ENCODE data around the gene SBNO1.
"Not testable (repeated sequence)": the region's sequence is repeated elsewhere in the genome, so short reads cannot be mapped to it uniquely, and the experiment has no call there.

Gene SBNO1

GRCh38 chr12:123270214-123271000 is 94.2 kb downstream of the SBNO1 start:
- no peak for DNase-seq (ENCODE audit: low read depth in 2 of 2)

DNA sequence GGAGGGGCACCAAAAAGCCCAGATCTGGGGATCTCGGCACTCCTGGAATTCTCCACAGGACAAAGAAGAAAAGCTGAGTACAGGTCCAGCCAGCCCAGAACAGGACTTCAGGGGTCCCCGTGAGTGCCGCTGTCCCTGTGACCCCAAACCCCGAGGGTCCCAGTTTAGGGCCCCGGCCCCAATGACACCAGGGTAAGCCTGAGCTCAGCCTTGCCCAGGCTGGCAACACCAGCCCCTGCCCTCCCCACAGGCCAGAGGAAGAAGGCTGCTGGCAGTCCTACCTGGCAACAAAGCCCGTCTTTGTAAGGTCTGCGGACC is 94.8 kb downstream of the SBNO1 start:
- DNase-seq (ENCODE audit: low read depth in 2 of 2) = no peak

- DNase-seq (ENCODE audit: low read depth in 2 of 2) = peak; percentile 41 to 45
Measured at GRCh38 chr12:123269395-123269892, 95.2 kb downstream of the SBNO1 start.

DNA sequence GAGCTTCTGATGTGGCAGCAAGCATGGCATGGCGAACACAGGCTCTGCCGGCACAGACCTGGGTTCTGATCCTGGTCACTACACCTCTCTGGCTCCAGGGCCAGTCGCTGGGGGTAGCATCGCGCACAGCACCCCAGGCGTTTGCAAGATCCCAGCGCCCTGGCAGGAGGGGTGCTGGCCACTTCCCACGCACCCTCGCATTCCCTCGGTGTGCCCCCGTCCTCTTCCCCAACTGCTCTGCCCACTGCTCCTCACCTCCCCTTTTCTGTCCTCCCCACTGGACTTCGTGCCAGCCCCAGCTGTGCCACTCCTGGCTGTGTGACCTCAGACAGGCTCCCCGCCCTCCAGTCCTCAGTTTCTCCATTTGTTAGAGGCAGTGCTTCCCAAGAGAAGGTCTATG is 95.8 kb downstream of the SBNO1 start:
- no peak for DNase-seq (ENCODE audit: low read depth in 2 of 2)

- no peak for DNase-seq (ENCODE audit: low read depth in 2 of 2)
Measured at GRCh38 chr12:123267991-123268843, 96.4 kb downstream of the SBNO1 start.

DNA sequence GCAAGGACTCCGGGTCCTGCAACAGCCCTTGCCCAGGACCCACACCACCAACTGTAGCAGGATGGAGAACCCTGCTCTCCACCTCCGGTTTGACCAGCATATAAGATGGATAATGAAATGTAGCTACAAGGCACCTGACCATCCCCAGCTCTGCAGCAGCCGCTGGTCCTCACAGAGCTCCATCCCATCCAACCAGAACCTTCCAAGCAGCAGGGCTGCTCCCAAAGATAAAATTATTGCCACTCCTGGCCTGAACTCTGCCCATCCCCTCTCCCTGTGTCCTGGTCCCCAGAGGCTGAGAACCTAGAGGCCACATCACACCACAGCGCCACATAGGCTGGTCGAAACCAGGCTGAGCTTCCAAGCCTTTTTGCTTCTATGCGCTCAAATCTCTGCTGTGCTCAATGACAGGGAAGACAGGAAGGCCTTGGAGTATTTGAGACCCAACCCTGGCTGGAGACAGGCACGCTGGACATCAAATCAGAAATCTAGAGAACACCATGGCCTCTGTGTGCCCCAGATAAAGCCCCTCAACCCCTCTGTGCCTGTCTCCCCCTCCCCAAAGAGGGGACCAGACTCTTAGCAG is 97.2 kb downstream of the SBNO1 start:
- no peak for DNase-seq (ENCODE audit: low read depth in 2 of 2)

- no peak for DNase-seq (ENCODE audit: low read depth in 2 of 2)
Measured at GRCh38 chr12:123266679-123267277, 97.9 kb downstream of the SBNO1 start.

DNA sequence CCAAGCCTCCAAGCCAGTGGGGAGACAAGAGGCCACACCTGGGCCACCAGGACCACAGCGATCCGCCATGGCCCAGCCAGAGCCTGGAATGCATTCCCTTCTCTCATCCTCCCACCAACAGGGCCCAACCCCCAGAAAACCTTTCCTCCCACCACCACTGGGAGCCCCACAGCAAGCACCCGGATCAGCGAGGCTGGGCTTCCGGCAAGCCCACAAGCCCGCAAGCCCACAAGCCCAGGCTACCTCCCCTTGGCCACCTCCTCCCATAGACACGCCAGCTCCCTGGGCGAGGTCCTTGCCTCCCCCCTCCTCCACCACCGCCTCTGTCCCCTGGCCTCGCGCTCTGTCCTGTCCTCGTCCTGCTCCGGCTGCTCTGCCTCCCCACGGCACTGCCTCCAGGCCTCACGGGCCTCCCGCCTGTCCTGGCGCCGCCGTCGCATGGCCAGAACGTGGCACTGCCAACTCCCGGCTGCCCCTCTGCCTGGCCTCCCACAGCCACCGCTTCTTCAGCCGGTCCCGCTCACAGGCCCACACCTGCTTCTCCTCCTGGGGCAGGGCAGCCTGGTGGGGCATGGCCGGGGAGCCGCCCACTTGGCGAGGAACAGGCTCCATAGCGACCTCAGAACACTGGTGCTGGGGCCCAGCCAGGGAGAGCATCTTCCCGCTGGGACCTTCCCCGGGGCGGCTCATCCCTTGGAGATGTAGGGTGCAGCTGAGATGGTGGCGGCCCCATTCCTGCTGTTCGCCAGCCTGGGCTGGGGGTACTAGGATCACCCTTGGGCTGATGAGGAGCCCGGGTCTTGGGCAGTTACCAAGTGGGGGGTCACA is 98.6 kb downstream of the SBNO1 start:
- no peak for DNase-seq (ENCODE audit: low read depth in 2 of 2)

- no peak for DNase-seq (ENCODE audit: low read depth in 2 of 2)
Measured at GRCh38 chr12:123264642-123265041, 100.0 kb downstream of the SBNO1 start.

GRCh38 chr12:123263196-123263817 is 101.3 kb downstream of the SBNO1 start:
- no peak for DNase-seq (ENCODE audit: low read depth in 2 of 2)

- DNase-seq (ENCODE audit: low read depth in 2 of 2) = no peak
Measured at GRCh38 chr12:123261196-123261595, 103.5 kb downstream of the SBNO1 start.

DNA sequence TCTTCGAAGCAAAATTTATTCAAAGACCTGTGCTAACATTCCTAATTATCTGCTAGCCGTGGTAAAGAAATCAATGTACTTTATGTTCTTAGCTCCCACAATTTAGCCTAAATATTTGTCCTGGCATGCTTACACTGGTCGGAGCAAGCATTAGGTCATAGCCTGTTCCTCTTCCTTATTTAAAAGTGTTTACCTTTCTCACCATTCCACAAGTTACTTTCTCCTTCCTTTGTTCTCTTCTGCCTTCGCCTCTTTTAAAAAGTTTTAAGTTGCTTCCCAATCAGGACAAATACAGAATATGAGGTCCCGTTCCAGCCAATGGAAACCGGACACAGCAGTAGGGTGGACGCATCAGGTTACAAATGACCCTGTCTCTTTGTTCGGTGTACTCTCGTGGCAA is 104.6 kb downstream of the SBNO1 start:
- DNase-seq (ENCODE audit: low read depth in 2 of 2) = no peak

- DNase-seq (ENCODE audit: low read depth in 2 of 2) = no peak
Measured at GRCh38 chr12:123258593-123258992, 106.1 kb downstream of the SBNO1 start.

- DNase-seq (ENCODE audit: low read depth in 2 of 2) = no peak
Measured at GRCh38 chr12:123254853-123255446, 109.7 kb downstream of the SBNO1 start.

GRCh38 chr12:123253641-123254459 is 110.8 kb downstream of the SBNO1 start:
- no peak for DNase-seq (ENCODE audit: low read depth in 2 of 2)

DNA sequence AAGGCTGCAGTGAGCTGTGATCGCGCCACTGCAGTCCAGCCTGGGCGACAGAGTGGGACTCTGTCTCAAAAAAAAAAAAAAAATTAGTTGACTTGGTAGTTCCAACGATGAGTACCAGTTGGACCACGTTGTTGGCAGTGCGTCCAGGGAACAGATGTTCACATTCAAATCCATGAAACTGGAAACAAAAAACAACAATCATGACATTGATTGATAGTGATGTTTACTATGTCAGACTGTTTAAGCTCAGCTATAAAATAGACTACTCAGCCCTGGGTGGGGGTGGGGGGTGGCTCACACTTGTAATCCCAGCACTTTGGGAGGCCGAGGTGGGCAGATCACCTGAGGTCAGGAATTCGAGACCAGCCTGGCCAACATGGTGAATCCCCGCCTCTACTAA is 112.3 kb downstream of the SBNO1 start:
- not testable (repeated sequence) for DNase-seq (ENCODE audit: low read depth in 2 of 2)

GRCh38 chr12:123251403-123252076 is 113.1 kb downstream of the SBNO1 start:
- DNase-seq (ENCODE audit: low read depth in 2 of 2) = no peak

DNA sequence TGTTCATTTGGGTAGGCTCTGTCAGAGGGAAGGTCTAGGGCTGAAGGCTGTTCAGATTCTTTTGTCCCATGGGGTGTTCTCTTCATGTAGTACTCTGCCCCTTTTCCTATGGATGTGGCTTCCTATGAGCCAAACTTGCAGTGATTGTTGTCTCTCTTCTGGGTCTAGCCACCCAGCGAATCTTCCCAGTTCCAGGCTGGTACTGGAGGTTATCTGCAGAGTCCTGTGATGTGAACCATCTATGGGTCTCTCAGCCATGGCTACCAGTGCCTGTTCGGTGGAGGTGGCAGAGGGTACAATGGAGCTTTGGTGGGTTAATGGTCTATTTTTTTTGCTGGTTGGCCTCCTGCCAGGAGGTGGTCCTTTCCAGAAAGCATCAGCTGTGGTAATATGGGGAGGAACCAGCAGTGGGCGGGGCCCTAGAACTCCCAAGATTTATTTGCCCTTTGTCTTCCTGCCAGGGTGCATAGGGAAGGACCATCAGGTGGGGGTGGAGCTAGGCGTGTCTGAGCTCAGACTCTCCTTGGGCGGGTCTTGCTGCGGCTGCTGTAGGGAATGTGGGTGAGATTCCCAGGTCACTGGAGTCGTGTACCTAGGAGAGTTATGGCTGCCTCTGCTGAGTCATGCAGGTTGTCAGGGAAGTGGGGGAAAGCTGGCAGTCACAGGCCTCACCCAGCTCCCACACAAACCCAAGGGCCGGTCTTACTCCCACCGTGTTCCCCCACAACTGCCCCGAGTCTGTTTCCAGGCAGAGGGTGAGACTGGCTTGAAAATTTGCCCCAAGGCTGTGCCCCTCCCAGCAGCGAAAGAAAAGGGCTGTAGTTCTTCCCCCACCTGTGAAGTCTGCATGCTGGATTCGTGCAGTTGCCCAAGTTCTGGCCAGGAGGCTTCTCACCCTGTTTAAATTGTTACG is 113.9 kb downstream of the SBNO1 start:
- DNase-seq (ENCODE audit: low read depth in 2 of 2) = no peak
